Vagina (tissue), 2 donors: ENCODE results near the gene WDR1. TPM values are rescaled to one million over a fixed set of nuclear protein-coding genes. Genes with fewer than 3 reads are reported as not detected.

Experiments
- DNase-seq, 2 donors: peaks; one replicate each; pipeline ENCODE4 v3.0.0-alpha.2; 2017; ENCODE audit errors: extremely low spot score in 2 of 2
- H3K27ac ChIP-seq: fragments of 200-600 bp; sonication (generic); one replicate; pipeline ENCODE4 v1.5.1; 2019
- H3K27me3 ChIP-seq: fragments of 200-600 bp; sonication (generic); one replicate; pipeline ENCODE4 v1.5.1; 2019
- H3K36me3 ChIP-seq, 2 donors: fragments of 200-600 bp; sonication (generic); one replicate each; pipeline ENCODE4 v1.5.1; 2017 to 2019
- H3K4me1 ChIP-seq: fragments of 200-600 bp; sonication (generic); one replicate; pipeline ENCODE4 v1.5.1; 2019
- H3K4me3 ChIP-seq, 2 donors: fragments of 200-600 bp; sonication (generic); 1 replicate in 1 of 2; 2 replicates in 1 of 2; pipeline ENCODE4 v1.5.1; 2016 to 2019
- H3K9me3 ChIP-seq: fragments of 200-600 bp; sonication (generic); one replicate; pipeline ENCODE4 v1.5.1; 2019
- POLR2A ChIP-seq, 2 donors: fragments of 450-650 bp; IDR thresholded peaks; one replicate each; pipeline ENCODE4 v1.6.1; 2017; ENCODE audit warnings: antibody characterized with exemption in 2 of 2, mild to moderate bottlenecking in 2 of 2, moderate library complexity in 2 of 2
- POLR2AphosphoS5 ChIP-seq, 2 donors: sonication (generic); formaldehyde crosslinking; IDR thresholded peaks; one replicate each; pipeline ENCODE4 v1.9.0; 2017; ENCODE audit warnings: antibody characterized with exemption in 2 of 2, mild to moderate bottlenecking in 2 of 2, low read depth in 1 of 2; ENCODE audit not compliant: insufficient read depth in 1 of 2
- intact Hi-C: fragments of 100-400 bp; cut with DNase I; formaldehyde crosslinking; loops from one replicate; pipeline ENCODE4 v1.15.1; 2023
- total RNA-seq: library from RNA; depleted of rRNA; stranded (reverse); fragments of >200 nt; gene quantifications from one replicate; pipeline ENCODE4 v1.2.3, GENCODE V29; 2016
- TF ChIP-seq, protein P1 (sequence below), 3 experiments: fragments of 450-650 bp in 2 of 3; fragments of 200-600 bp in 1 of 3; sonication (generic) in 1 of 3; IDR thresholded peaks; one replicate each; pipeline ENCODE4 v1.5.1; 2017 to 2019; ENCODE audit warnings: antibody characterized with exemption in 3 of 3, mild to moderate bottlenecking in 2 of 3, moderate library complexity in 2 of 3

Gene WDR1
- total RNA-seq, 1 donor from 2014 or later = 159 TPM

DNA sequence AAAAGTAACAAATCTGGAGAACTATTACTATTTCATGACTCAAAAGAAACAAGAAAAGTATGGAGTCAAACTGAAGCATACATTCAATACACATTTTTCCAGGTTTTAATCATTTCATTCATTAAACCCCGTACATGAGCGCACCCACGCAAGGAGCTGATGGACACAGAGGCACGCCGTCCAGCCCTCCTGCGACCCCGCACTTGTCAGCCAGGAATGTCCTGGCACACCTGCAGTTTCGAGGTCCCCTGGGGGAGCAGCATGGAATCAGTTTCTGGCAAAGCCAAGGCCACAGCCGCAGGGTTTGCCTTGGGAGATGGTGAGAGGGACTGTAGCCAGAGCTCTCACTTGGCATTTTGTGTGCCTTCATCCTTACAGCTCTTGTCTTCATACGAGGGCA is 82.5 kb downstream of the WDR1 start:
- no peak for DNase-seq
- Histone ChIP-seq H3K4me1 (peaks cover 20% of the 10 kb centered on the region), H3K9me3 (no peaks in the 10 kb centered on the region), H3K27me3 (no peaks in the 10 kb centered on the region), H3K4me3 (no peak overlapping the region), H3K27ac (no peak overlapping the region), H3K36me3 (no peaks in the 10 kb centered on the region)
- intact Hi-C loops = no loop called here
- TF ChIP-seq POLR2AphosphoS5 (IDR thresholded peaks at IDR 0.05; ENCODE audit: insufficient read depth in 1 of 2, low read depth in 1 of 2) (no peak), POLR2A (IDR thresholded peaks at IDR 0.05) (no peak)
- TF ChIP-seq, protein P1, sequence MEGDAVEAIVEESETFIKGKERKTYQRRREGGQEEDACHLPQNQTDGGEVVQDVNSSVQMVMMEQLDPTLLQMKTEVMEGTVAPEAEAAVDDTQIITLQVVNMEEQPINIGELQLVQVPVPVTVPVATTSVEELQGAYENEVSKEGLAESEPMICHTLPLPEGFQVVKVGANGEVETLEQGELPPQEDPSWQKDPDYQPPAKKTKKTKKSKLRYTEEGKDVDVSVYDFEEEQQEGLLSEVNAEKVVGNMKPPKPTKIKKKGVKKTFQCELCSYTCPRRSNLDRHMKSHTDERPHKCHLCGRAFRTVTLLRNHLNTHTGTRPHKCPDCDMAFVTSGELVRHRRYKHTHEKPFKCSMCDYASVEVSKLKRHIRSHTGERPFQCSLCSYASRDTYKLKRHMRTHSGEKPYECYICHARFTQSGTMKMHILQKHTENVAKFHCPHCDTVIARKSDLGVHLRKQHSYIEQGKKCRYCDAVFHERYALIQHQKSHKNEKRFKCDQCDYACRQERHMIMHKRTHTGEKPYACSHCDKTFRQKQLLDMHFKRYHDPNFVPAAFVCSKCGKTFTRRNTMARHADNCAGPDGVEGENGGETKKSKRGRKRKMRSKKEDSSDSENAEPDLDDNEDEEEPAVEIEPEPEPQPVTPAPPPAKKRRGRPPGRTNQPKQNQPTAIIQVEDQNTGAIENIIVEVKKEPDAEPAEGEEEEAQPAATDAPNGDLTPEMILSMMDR (IDR thresholded peaks at IDR 0.05) = no peak

- no peak for DNase-seq
- Histone ChIP-seq H3K4me1 (peaks cover 20% of the 10 kb centered on the region), H3K4me3 (no peak overlapping the region), H3K9me3 (no peaks in the 10 kb centered on the region), H3K27me3 (no peaks in the 10 kb centered on the region), H3K27ac (no peak overlapping the region), H3K36me3 (no peaks in the 10 kb centered on the region)
- intact Hi-C loops = no loop called here
- TF ChIP-seq POLR2A (IDR thresholded peaks at IDR 0.05) (no peak), POLR2AphosphoS5 (IDR thresholded peaks at IDR 0.05; ENCODE audit: insufficient read depth in 1 of 2, low read depth in 1 of 2) (no peak)
- TF ChIP-seq, protein P1 (IDR thresholded peaks at IDR 0.05) = no peak
Measured at GRCh38 chr4:10033191-10033881, 83.3 kb downstream of the WDR1 start.

- Histone ChIP-seq H3K4me3 (no peak overlapping the region), H3K9me3 (no peaks in the 10 kb centered on the region), H3K4me1 (peaks cover 20% of the 10 kb centered on the region), H3K27ac (no peak overlapping the region), H3K27me3 (no peaks in the 10 kb centered on the region), H3K36me3 (no peaks in the 10 kb centered on the region)
- no peak for DNase-seq
- peak in 1 of 2 donors; percentile 53 for TF ChIP-seq POLR2AphosphoS5 (IDR thresholded peaks at IDR 0.05; ENCODE audit: insufficient read depth in 1 of 2, low read depth in 1 of 2)
- TF ChIP-seq, protein P1 (IDR thresholded peaks at IDR 0.05) = no peak
- TF ChIP-seq POLR2A (IDR thresholded peaks at IDR 0.05) = no peak
- intact Hi-C loops = no loop called here
Measured at GRCh38 chr4:10032625-10033024, 84.0 kb downstream of the WDR1 start.

GRCh38 chr4:10031668-10032590 is 84.7 kb downstream of the WDR1 start:
- Histone ChIP-seq H3K4me1 (peaks cover 20% of the 10 kb centered on the region), H3K27ac (no peak overlapping the region), H3K36me3 (no peaks in the 10 kb centered on the region), H3K9me3 (no peaks in the 10 kb centered on the region), H3K4me3 (no peak overlapping the region), H3K27me3 (no peaks in the 10 kb centered on the region)
- intact Hi-C loops = no loop called here
- DNase-seq = no peak
- TF ChIP-seq POLR2AphosphoS5 (IDR thresholded peaks at IDR 0.05; ENCODE audit: insufficient read depth in 1 of 2, low read depth in 1 of 2) = no peak
- TF ChIP-seq, protein P1 (IDR thresholded peaks at IDR 0.05) = no peak
- TF ChIP-seq POLR2A (IDR thresholded peaks at IDR 0.05) = no peak
